Prostate gland (tissue), 2 donors: ENCODE measurements around the gene ATP1B1.
A peak's percentile ranks its signal among the peaks of the same experiment; 100 is the strongest.

Experiments used
- CTCF ChIP-seq, 4 experiments: fragments of 200-600 bp in 2 of 4; fragments of 450-650 bp in 2 of 4; sonication (generic) in 2 of 4; IDR thresholded peaks; 1 replicate in 3 of 4; 2 replicates in 1 of 4; pipeline ENCODE4 v1.5.1; 2016 to 2019; ENCODE audit warnings: antibody characterized with exemption in 4 of 4, mild to moderate bottlenecking in 2 of 4, moderate library complexity in 2 of 4
- POLR2A ChIP-seq: fragments of 450-650 bp; IDR thresholded peaks from one replicate; pipeline ENCODE4 v1.6.1; 2016; ENCODE audit warnings: antibody characterized with exemption, mild to moderate bottlenecking
- POLR2AphosphoS5 ChIP-seq: sonication (generic); formaldehyde crosslinking; IDR thresholded peaks from one replicate; pipeline ENCODE4 v1.6.1; 2017; ENCODE audit warnings: antibody characterized with exemption

GRCh38 chr1:169133801-169134502 lies 27.5 kb downstream of the ATP1B1 start:
- TF ChIP-seq POLR2AphosphoS5 (no peak), POLR2A (no peak), CTCF (IDR thresholded peaks at IDR 0.05) (peak in 2 of 4 experiments; percentile 35 to 37)
